Measurements from ENCODE around the gene ITGAD.
"Not testable (repeated sequence)": the region's sequence is repeated elsewhere in the genome, so short reads cannot be mapped to it uniquely, and the experiment has no call there.

ITGAD gene

DNA sequence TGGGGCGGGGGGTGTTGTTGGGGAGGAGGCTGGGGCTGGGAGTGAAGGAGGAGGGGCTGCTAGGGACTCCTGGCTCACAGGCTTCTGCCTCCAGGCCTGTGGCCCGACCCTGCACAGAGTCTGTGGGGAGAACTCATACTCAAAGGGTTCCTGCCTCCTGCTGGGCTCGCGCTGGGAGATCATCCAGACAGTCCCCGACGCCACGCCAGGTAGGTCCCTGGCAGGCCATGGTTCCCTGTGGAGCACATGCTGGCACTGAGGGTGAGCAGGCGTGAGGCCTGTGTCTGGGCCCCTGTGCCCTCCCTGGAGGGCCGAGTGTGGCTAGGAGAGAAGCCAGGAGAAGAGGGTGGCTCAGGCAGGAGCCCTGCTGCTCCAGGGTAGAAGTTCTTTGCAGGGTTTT is 4.6 kb downstream of the ITGAD start:
- DNase-seq: no peak

DNA sequence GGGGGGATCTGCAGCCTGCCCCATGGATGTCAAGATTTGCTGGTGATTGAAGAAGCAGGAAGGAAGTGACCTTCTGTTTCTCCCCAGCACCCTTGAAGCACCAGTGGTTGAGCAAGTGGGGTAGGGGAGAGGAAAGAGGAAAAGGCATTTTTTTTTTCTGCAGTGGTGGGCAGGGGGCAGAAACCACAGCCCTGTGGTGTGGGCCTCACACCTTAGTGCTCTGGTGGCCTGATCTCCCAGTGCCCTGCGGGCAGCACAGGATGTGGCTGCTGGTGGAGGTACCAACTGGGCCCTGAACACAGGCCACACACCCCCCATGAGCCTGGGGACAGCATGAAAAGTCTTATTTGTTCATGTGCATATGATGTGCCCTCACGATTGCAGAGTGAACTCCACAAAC is 7.1 kb downstream of the ITGAD start:
- peak; percentile 34 for DNase-seq
- in situ Hi-C loops (cut with MboI; ENCODE audit: low pct_unique_long_range_greater_than_20kb, low sequenced_read_pairs): no loop called here

More for the DNA sequence above, 4.6 kb downstream of the ITGAD start:
- in situ Hi-C loops (cut with MboI; ENCODE audit: low pct_unique_long_range_greater_than_20kb, low sequenced_read_pairs): no loop called here

DNA sequence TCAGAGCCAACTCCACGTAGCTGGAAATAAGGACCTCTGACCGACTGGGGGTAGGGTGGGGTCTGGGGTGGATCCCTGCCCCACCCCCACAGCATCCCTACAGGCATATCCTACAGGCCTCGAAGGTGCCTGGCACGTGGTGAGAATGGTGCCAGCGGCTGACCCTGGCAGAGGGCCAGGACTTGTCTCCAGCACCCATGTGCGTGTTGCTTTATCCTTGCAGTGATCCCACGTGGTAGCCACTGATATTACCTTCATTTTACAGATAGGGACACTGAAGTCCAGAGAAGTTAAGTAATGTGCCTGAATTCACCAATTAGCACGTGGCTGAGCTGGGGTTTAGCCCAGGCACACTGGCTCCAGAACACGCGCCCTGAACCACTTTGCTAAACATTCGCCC is 8.3 kb downstream of the ITGAD start:
- DNase-seq: no peak
- in situ Hi-C loops (cut with MboI; ENCODE audit: low pct_unique_long_range_greater_than_20kb, low sequenced_read_pairs): no loop called here

DNA sequence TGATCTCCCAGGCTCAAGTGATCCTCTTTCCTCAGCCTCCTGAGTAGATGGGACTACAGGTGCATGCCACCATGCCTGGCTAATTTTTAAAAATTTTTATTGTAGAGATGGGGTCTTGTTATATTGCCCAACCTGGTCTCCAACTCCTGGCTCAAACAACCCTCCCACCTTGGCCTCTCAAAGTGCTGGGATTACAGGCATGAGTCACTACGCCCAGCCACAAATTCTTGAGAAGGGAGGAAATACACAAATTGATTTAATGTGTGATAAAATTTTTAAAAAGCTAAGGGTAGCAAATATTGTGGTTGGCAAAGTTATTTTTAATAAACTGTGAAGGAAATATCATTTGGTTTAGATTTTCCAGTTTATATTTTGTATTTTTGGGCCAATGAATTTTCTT is 9.6 kb downstream of the ITGAD start:
- no peak for DNase-seq
- in situ Hi-C loops (cut with MboI; ENCODE audit: low pct_unique_long_range_greater_than_20kb, low sequenced_read_pairs): no loop called here

DNA sequence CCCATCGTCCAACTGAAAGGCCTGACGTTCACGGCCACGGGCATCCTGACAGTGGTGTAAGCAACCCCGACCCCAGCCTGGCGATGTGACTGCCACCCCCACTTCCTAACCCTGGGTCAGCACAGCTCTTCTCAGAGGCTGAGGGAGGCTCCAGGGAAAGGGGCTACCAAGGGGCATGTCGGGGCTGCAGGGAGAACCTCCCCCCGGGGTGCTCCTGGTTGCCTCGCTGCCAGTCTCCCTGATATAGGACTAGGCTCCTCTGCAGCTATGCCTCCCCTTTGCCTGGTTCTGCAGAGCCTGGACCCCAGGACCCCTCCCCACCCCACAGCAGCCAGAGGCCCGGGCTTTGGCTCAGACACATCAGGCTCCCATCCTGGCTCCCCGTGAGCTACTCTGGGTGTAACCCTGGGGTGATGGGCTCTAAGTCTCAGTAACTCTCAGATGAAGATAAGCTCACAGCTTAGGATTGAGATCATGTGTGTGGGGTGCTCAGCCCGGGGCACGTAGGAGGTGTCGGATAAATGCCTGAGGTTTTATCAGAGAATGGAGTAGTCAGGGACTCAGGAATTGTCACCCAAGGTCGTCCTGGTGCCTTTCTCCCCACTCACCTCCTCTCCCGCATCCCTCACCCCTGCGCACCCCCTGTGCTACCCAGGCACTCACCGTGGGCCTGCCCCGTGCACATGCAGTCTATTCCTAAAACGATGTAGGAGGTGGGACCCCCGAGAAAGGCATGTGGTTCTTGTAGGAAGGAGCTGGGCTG is 10.6 kb downstream of the ITGAD start:
- no peak for DNase-seq
- in situ Hi-C loops (cut with MboI; ENCODE audit: low pct_unique_long_range_greater_than_20kb, low sequenced_read_pairs): no loop called here

DNA sequence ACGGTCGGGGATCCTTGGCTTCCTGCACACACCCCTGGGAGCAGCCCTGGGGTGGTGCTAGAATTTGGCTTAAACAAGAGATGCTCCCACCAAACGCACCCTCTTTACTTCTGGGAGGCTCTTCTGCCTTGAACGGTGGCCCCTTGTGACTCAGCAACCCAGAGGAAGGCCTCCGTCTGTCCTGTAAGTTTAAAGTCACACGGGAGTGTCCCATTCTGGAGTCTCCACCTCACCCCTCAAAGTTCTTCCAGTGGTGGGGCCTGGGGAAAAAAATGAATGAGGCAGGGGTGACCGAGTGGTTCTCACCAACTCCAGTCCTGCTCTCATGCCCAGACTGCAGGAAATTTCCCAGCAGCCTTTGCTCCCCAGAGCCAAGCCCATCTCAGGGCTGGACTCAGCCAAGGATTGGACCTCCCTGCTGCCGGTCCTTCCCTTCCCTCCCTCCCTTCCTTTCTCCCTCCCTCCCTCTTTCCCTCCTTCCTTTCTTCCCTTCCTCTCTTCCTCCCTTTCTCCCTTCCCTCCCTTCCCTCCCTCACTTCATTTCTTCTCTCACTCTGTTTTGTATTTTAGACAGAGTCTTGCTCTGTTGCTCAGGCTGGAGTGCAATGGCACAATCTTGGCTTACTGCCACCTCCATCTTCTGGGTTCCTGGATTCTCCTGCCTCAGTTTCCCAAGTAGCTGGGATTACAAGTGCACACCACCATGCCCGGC is 11.4 kb downstream of the ITGAD start:
- no peak for DNase-seq
- in situ Hi-C loops (cut with MboI; ENCODE audit: low pct_unique_long_range_greater_than_20kb, low sequenced_read_pairs): no loop called here

DNA sequence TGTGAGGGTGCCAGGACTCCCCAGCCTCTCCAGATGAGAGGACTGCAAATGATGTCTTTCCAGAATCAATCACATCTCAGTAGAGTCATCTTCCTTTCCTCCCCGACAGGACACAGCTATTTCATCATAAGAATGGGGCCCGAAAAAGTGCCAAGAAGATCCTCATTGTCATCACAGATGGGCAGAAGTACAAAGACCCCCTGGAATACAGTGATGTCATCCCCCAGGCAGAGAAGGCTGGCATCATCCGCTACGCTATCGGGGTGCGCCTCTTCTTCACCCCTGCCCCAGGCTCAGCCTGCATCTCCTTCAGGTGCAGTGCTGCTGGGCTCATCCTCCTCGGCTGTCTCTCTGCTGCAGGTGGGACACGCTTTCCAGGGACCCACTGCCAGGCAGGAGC is 14.3 kb downstream of the ITGAD start:
- no peak for DNase-seq
- in situ Hi-C loops (cut with MboI; ENCODE audit: low pct_unique_long_range_greater_than_20kb, low sequenced_read_pairs): no loop called here

DNA sequence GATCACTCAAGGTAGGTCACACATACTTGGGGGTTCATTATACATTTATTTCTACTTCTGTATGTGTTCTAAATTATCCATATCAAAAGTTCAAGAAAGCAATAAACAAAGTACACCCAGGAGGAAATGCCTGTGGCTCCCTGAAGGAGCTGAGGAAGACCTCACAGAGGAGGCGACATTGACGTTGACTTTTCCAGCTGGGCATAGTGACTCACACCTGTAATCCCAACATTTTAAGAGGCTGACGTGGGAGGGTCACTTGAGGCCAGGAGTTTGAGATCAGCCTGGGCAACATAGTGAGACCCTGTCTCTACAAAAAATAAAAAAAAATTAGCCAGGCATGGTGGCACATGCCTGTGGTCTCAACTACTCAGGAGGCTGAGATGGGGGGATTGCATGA is 16.3 kb downstream of the ITGAD start:
- DNase-seq: no peak
- in situ Hi-C loops (cut with MboI; ENCODE audit: low pct_unique_long_range_greater_than_20kb, low sequenced_read_pairs): no loop called here

DNA sequence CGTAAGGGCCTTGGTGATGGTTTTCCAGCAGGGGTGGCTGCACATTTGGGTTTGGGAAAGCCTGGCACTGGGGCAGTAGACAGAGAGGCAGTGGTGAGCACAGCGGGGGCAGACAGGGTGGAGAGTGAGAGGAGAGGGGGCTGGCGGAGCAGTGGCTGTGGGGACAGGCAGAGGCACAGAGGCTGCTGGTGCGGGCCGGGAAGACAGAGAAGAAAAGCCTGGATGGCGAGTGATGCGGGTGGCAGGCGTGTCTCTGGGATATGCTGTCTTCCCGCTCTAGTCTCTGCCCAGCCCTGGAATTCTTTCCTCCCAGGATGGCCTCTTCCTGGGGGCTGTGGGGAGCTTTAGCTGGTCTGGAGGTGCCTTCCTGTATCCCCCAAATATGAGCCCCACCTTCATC is 16.9 kb downstream of the ITGAD start:
- in situ Hi-C loops (cut with MboI; ENCODE audit: low pct_unique_long_range_greater_than_20kb, low sequenced_read_pairs): no loop called here
- no peak for DNase-seq

DNA sequence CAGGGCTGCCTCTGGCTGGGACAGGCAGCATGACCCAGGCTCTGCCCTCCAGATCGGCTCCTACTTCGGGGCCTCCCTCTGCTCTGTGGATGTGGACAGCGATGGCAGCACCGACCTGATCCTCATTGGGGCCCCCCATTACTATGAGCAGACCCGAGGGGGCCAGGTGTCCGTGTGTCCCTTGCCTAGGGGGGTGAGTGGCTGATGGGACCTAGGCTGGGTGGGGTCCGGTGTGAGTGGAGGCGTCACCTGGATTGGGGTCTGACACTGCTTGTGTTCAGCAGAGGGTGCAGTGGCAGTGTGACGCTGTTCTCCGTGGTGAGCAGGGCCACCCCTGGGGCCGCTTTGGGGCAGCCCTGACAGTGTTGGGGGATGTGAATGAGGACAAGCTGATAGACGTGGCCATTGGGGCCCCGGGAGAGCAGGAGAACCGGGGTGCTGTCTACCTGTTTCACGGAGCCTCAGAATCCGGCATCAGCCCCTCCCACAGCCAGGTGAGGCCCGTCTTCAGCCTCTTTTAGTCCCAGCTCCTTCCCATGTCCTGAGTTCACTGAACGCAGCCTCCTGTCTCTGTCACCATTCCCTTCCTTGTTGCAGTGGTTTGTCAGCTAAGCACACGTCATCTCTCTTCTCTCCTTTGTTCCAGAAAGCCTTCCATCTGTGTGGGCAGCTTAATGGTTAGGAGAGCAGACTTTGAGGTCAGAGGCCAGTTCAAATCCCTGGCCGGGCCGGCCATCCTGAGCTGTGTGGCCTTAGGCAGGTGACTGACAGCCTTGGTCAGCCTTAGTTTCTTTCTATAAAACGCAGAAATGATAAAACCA is 18.1 kb downstream of the ITGAD start:
- in situ Hi-C loops (cut with MboI; ENCODE audit: low pct_unique_long_range_greater_than_20kb, low sequenced_read_pairs): no loop called here
- no peak for DNase-seq

DNA sequence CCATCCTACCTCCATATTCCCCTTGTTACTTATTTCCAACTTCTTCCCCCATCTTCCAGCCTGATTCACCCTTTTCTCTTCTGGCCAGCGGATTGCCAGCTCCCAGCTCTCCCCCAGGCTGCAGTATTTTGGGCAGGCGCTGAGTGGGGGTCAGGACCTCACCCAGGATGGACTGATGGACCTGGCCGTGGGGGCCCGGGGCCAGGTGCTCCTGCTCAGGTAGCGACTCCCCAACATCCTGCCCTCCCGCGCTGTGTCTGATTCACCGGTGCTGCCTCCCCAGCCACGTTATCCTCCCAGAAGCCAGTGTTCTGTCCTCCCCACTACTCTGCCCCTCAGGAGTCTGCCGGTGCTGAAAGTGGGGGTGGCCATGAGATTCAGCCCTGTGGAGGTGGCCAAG is 19.6 kb downstream of the ITGAD start:
- in situ Hi-C loops (cut with MboI; ENCODE audit: low pct_unique_long_range_greater_than_20kb, low sequenced_read_pairs): no loop called here
- DNase-seq: no peak

DNA sequence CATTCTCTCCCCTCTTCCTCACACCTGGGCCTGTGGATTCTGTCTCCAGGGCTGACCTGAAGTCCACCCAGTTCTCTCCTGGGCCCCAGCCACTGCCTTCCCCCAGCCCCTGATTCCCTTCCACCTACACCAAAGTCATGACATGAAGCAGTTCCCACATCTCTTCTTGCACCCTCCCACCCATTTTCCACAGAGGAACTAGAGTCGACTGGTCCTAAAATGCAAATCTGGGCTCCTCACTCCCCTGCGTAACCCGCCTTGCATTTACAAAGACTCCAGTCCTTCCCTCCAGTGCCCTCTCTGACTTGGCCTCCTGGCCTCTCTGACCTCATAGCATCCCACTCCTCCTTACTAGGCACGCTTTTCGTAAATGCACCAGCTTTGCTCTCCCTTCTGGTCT is 20.2 kb downstream of the ITGAD start:
- in situ Hi-C loops (cut with MboI; ENCODE audit: low pct_unique_long_range_greater_than_20kb, low sequenced_read_pairs): no loop called here
- no peak for DNase-seq

DNA sequence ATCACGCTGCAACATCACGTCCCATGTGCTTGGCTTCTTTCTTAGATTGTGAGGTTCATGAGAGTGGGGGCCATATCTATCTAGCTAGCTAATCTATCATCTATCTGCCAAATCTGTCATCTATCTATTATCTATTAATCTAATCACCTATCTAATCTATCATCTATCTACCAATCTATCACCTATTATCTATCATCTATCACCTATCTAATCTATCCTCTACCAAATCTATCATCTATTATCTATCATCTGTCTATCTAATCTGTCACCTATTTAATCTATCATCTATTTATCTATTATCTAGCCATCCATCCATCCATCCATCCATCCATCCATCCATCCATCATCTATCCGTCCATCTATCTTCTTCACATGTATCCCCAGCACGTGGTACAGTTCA is 20.8 kb downstream of the ITGAD start:
- in situ Hi-C loops (cut with MboI; ENCODE audit: low pct_unique_long_range_greater_than_20kb, low sequenced_read_pairs): no loop called here
- no peak for DNase-seq

DNA sequence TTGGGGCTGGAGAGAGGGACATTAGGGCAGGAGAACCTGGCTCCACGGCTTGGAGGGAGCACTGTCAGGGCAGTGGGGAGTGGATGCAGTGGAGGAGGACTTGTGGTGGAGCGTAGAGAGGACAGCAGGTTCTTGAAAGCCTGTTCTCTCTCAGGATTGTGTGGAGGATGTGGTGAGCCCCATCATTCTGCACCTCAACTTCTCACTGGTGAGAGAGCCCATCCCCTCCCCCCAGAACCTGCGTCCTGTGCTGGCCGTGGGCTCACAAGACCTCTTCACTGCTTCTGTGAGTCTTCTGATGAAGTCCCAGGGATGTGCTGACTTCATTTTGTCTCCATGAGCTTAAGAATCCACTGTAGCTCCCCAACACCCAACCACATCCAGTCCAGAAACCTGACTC is 21.6 kb downstream of the ITGAD start:
- in situ Hi-C loops (cut with MboI; ENCODE audit: low pct_unique_long_range_greater_than_20kb, low sequenced_read_pairs): no loop called here
- no peak for DNase-seq

DNA sequence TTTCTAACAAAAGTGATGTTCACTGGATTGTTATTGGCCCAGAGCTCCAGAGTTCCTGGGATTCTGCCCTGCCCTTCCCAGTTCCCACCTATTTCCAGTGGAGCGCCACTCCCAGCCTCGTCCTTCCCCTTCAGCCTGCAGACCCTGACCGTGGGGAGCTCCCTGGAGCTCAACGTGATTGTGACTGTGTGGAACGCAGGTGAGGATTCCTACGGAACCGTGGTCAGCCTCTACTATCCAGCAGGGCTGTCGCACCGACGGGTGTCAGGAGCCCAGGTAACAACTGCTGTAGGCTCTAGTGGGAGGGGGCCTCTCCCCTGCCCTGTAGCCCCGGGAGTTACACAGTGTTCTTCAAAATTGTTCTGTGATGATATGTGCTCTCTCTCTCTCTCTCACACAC is 23.2 kb downstream of the ITGAD start:
- no peak for DNase-seq
- in situ Hi-C loops (cut with MboI; ENCODE audit: low pct_unique_long_range_greater_than_20kb, low sequenced_read_pairs): no loop called here

DNA sequence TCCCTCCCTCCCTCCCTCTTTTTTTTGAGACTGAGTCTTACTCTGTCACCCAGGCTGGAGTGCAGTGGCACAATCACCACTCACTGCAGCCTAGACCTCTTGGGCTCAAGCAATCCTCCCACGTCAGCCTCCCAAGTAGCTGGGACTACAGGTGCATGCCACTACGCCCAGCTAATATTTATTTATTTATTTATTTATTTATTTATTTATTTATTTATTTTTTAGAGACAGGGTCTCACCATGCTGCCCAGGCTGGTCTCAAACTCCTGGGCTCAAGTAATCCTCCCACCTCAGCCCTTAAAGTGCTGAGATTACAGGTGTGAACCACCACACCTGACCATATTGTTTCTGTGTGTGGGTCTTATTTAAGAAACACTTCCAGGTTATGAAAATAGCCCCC is 23.9 kb downstream of the ITGAD start:
- DNase-seq; in situ Hi-C loops (cut with MboI; ENCODE audit: low pct_unique_long_range_greater_than_20kb, low sequenced_read_pairs): not testable (repeated sequence)

DNA sequence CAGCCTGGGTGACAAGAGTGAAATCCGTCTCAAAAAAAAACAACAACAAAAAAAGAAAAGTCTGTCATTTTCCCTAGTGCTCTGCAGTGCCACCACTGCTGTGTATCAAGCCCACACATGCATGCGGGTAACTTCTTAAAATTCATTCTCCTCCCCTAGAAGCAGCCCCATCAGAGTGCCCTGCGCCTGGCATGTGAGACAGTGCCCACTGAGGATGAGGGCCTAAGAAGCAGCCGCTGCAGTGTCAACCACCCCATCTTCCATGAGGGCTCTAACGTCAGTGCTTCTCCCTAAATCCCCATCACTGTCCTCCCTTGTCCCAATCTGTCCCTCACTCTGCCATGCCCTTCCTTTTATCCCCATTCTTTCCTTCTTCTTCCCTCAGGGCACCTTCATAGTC is 24.8 kb downstream of the ITGAD start:
- in situ Hi-C loops (cut with MboI; ENCODE audit: low pct_unique_long_range_greater_than_20kb, low sequenced_read_pairs): no loop called here
- no peak for DNase-seq

DNA sequence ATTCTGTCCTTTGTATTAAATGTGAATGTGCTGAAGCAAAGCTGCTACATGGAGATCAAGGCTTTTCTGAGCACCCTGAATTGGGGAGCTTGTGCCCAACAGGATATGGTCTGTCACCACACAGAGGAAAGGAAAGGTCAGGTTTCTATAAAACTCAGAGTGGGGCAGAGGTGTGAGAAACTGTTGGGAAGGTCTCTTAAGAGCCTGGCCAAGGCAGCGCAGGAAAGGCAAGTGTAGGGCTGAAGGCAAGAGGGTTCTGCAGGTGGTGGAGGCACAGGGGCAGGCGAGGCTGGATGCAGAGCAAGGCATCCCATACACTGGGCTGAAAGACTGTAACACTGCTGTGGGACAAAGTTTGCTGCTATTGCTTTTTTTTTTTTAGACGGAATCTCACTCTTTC is 26.9 kb downstream of the ITGAD start:
- DNase-seq: no peak
- in situ Hi-C loops (cut with MboI; ENCODE audit: low pct_unique_long_range_greater_than_20kb, low sequenced_read_pairs): no loop called here

DNA sequence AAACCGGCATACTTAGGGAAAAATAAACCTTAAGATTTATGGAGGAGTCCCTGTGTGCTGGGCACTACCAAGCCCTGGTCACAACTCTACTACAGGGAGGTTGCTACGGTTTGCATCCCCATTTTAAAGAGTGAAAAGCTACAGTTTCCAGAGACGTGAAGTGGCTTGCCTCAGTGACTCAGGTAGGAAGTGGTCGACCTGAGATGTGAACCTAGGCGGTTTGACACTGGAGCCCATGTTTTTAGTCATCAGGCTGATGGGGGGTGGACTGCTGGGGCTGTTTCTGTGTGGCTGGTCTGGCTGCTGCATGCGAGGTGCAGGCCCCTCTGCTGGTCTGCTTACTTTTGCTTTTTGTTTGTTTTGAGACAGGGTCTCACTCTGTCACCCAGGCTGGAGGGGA is 28.5 kb downstream of the ITGAD start:
- in situ Hi-C loops (cut with MboI; ENCODE audit: low pct_unique_long_range_greater_than_20kb, low sequenced_read_pairs): no loop called here
- DNase-seq: no peak

DNA sequence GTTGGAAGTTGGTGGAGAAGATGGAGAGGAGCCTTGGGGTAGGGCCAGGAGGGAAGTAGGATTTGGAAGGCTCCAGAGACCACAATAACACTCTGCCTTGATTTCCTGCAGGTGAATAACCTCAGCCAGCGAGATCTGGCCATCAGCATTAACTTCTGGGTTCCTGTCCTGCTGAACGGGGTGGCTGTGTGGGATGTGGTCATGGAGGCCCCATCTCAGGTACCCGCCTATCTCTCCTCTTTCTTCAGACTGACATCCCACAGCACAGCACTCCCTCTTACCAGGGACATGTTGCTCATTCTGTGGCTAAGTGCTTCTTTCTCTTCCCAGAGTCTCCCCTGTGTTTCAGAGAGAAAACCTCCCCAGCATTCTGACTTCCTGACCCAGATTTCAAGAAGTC is 30.1 kb downstream of the ITGAD start:
- no peak for DNase-seq
- in situ Hi-C loops (cut with MboI; ENCODE audit: low pct_unique_long_range_greater_than_20kb, low sequenced_read_pairs): no loop called here
